CD14-positive monocyte (primary cell): ENCODE results near the gene SEC24B. TPM values are rescaled to one million over a fixed set of nuclear protein-coding genes. Genes with fewer than 3 reads are reported as not detected.

Experiments used
- DNase-seq, 3 donors: peaks; one replicate each; pipeline ENCODE4 v3.0.0-alpha.2; 2011 to 2022
- H2AFZ ChIP-seq: 2 replicates; pipeline ENCODE4 v1.6.0; 2012; ENCODE audit warnings: mild to moderate bottlenecking, low read depth, low read length, inconsistent platforms; ENCODE audit not compliant: insufficient read depth, poor library complexity, severe bottlenecking
- H3K27ac ChIP-seq, 2 donors: 1 replicate in 1 of 2; 2 replicates in 1 of 2; pipeline ENCODE4 v1.5.1; 2012 to 2013; ENCODE audit warnings: low read length in 2 of 2, control low read depth in 1 of 2, inconsistent platforms in 1 of 2, low read depth in 1 of 2, mild to moderate bottlenecking in 1 of 2
- H3K27me3 ChIP-seq, 2 donors: one replicate each; pipeline versions ENCODE4 v1.6.0 to v1.6.1; 2011 to 2013; ENCODE audit warnings: low read length in 2 of 2; ENCODE audit not compliant: control insufficient read depth in 2 of 2, insufficient read depth in 2 of 2
- H3K36me3 ChIP-seq, 2 donors: replicated peaks in 1 of 2; 1 replicate in 1 of 2; 2 replicates in 1 of 2; pipeline versions ENCODE4 v1.5.1 to v1.6.1; 2012 to 2013; ENCODE audit warnings: low read length in 2 of 2, control low read depth in 1 of 2, inconsistent platforms in 1 of 2, mild to moderate bottlenecking in 1 of 2; ENCODE audit not compliant: insufficient read depth in 2 of 2, control insufficient read depth in 1 of 2
- H3K4me1 ChIP-seq, 2 donors: 1 replicate in 1 of 2; 2 replicates in 1 of 2; pipeline versions ENCODE4 v1.5.1 to v1.6.1; 2012 to 2013; ENCODE audit warnings: low read length in 2 of 2, control low read depth in 1 of 2, inconsistent platforms in 1 of 2, mild to moderate bottlenecking in 1 of 2, moderate library complexity in 1 of 2; ENCODE audit not compliant: insufficient read depth in 2 of 2, control insufficient read depth in 1 of 2
- H3K4me2 ChIP-seq: replicated peaks from 2 replicates; pipeline ENCODE3; 2012; ENCODE audit warnings: low read length, moderate library complexity, mild to moderate bottlenecking; ENCODE audit not compliant: poor library complexity, severe bottlenecking; ENCODE audit errors: extremely low read depth
- H3K4me3 ChIP-seq, 3 experiments: fragments of 200-600 bp in 1 of 3; sonication (generic) in 1 of 3; replicated peaks in 1 of 3; 1 replicate in 2 of 3; 2 replicates in 1 of 3; pipeline ENCODE4 v1.5.1; 2011 to 2013; ENCODE audit warnings: low read length in 3 of 3, mild to moderate bottlenecking in 3 of 3, control low read depth in 2 of 3, low read depth in 2 of 3, inconsistent platforms in 1 of 3, moderate library complexity in 1 of 3
- H3K79me2 ChIP-seq: 2 replicates; pipeline ENCODE4 v1.6.0; 2012; ENCODE audit warnings: mild to moderate bottlenecking, control low read depth, inconsistent platforms, low read length, moderate library complexity; ENCODE audit not compliant: insufficient read depth
- H3K9ac ChIP-seq: 2 replicates; pipeline ENCODE4 v1.6.0; 2017; ENCODE audit warnings: low read length, mild to moderate bottlenecking; ENCODE audit not compliant: insufficient read depth, poor library complexity, severe bottlenecking
- H3K9me3 ChIP-seq, 2 donors: replicated peaks in 1 of 2; 1 replicate in 1 of 2; 2 replicates in 1 of 2; pipeline versions ENCODE4 v1.5.1 to v1.6.1; 2012 to 2013; ENCODE audit warnings: low read length in 2 of 2, control low read depth in 1 of 2; ENCODE audit not compliant: control insufficient read depth in 1 of 2, insufficient read depth in 1 of 2
- H4K20me1 ChIP-seq: 2 replicates; pipeline ENCODE4 v1.6.0; 2012; ENCODE audit warnings: mild to moderate bottlenecking, low read length, control low read depth, moderate library complexity; ENCODE audit not compliant: insufficient read depth
- H3K27ac Mint-ChIP-seq, 7 donors: one replicate each; pipeline ENCODE4 v1.8.0; 2020; ENCODE audit warnings: mild to moderate bottlenecking in 7 of 7, mixed read lengths in 7 of 7, moderate library complexity in 6 of 7, inconsistent platforms in 2 of 7
- H3K27me3 Mint-ChIP-seq, 3 donors: one replicate each; pipeline ENCODE4 v1.8.0; 2021 to 2022; ENCODE audit warnings: low read depth in 3 of 3, mild to moderate bottlenecking in 3 of 3, mixed read lengths in 3 of 3, moderate library complexity in 3 of 3, inconsistent platforms in 1 of 3
- H3K36me3 Mint-ChIP-seq, 2 donors: one replicate each; pipeline ENCODE4 v1.8.0; 2020; ENCODE audit warnings: mixed read lengths in 2 of 2, inconsistent platforms in 1 of 2, mild to moderate bottlenecking in 1 of 2
- H3K4me1 Mint-ChIP-seq: one replicate; pipeline ENCODE4 v1.8.0; 2020; ENCODE audit warnings: mild to moderate bottlenecking, mixed read lengths
- H3K4me3 Mint-ChIP-seq, 2 donors: one replicate each; pipeline ENCODE4 v1.8.0; 2020; ENCODE audit warnings: mild to moderate bottlenecking in 2 of 2, mixed read lengths in 2 of 2, moderate library complexity in 1 of 2
- H3K9me3 Mint-ChIP-seq, 7 donors: one replicate each; pipeline ENCODE4 v1.8.0; 2020 to 2022; ENCODE audit warnings: mixed read lengths in 7 of 7, mild to moderate bottlenecking in 6 of 7, moderate library complexity in 6 of 7, inconsistent platforms in 2 of 7
- WGBS: methylation state at CpG from one replicate; pipeline ENCODE4 v1.1.5; 2013; ENCODE audit warnings: missing lambda C conversion rate; ENCODE audit not compliant: insufficient coverage; 5-methylcytosine and 5-hydroxymethylcytosine counted together
- intact Hi-C, 2 donors: fragments of 100-400 bp; cut with micrococcal nuclease; formaldehyde crosslinking; loops; one replicate each; pipeline versions ENCODE4 v1.15.0 to v1.15.1; 2023
- polyA plus RNA-seq, 3 donors: library from polyadenylated mRNA; depleted of rRNA in 1 of 3; unstranded in 2 of 3; stranded (reverse) in 1 of 3; fragments of 300-500 nt in 2 of 3; fragments of >200 nt in 1 of 3; fragmentation: Illumina TruSeq in 2 of 3; gene quantifications; 1 replicate in 2 of 3; 2 replicates in 1 of 3; pipeline ENCODE4 v1.2.3, GENCODE V29; 2012 to 2021
- TF ChIP-seq, protein P1 (sequence below): fragments of 200-600 bp; IDR thresholded peaks from one replicate; pipeline ENCODE4 v1.8.0; 2022; ENCODE audit warnings: antibody characterized with exemption, mild to moderate bottlenecking

Gene SEC24B
- polyA plus RNA-seq, 3 donors = 8.0 to 27.4 (median 11.8) TPM

DNA sequence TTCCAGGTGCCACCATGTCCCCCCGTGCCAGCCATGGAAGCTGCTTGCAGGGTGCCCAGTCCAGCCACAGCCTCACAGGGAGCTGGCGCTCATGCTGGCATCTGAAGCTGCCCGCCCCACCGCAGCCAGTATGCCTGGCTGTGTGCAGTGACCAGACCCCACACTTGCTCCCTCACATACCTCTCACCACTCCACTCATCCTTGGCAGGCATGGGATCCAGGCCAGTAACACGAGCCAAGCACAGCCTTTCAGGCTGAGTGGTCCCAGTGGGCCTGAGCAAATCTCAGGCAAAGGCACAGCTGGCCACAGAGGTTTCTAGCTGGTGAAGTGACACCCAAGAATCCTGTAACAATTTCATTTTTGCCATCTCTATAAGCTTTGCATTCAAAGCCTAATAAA, 48.4 kb upstream of the SEC24B start:
- no peak overlapping the region for H3K9ac ChIP-seq
- no peaks in the 10 kb centered on the region for H3K79me2 ChIP-seq
- no peak overlapping the region for H2AFZ ChIP-seq
- no peaks in the 10 kb centered on the region for H3K36me3 Mint-ChIP-seq
- H3K36me3 ChIP-seq = no peaks in the 10 kb centered on the region
- H3K9me3 ChIP-seq = no peaks in the 10 kb centered on the region
- no peak overlapping the region for H3K27ac ChIP-seq
- no peaks in the 10 kb centered on the region for H3K4me1 ChIP-seq
- no peak overlapping the region for H3K27ac Mint-ChIP-seq
- H3K4me3 Mint-ChIP-seq = no peak overlapping the region
- H3K27me3 ChIP-seq = peaks cover 2% of the 10 kb centered on the region in 2 donors
- no peak overlapping the region for H3K4me3 ChIP-seq
- no peak overlapping the region for H3K4me2 ChIP-seq
- WGBS = 93% methylated on average over 5 of the region's 5 CpGs
- intact Hi-C loops = no loop called here
- H4K20me1 ChIP-seq = no peaks in the 10 kb centered on the region
- no peaks in the 10 kb centered on the region for H3K9me3 Mint-ChIP-seq
- TF ChIP-seq, protein P1, sequence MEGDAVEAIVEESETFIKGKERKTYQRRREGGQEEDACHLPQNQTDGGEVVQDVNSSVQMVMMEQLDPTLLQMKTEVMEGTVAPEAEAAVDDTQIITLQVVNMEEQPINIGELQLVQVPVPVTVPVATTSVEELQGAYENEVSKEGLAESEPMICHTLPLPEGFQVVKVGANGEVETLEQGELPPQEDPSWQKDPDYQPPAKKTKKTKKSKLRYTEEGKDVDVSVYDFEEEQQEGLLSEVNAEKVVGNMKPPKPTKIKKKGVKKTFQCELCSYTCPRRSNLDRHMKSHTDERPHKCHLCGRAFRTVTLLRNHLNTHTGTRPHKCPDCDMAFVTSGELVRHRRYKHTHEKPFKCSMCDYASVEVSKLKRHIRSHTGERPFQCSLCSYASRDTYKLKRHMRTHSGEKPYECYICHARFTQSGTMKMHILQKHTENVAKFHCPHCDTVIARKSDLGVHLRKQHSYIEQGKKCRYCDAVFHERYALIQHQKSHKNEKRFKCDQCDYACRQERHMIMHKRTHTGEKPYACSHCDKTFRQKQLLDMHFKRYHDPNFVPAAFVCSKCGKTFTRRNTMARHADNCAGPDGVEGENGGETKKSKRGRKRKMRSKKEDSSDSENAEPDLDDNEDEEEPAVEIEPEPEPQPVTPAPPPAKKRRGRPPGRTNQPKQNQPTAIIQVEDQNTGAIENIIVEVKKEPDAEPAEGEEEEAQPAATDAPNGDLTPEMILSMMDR = no peak
- no peaks in the 10 kb centered on the region for H3K4me1 Mint-ChIP-seq
- DNase-seq = no peak
- H3K27me3 Mint-ChIP-seq = peaks cover 9 to 25% (median 12%) of the 10 kb centered on the region in 3 donors

DNA sequence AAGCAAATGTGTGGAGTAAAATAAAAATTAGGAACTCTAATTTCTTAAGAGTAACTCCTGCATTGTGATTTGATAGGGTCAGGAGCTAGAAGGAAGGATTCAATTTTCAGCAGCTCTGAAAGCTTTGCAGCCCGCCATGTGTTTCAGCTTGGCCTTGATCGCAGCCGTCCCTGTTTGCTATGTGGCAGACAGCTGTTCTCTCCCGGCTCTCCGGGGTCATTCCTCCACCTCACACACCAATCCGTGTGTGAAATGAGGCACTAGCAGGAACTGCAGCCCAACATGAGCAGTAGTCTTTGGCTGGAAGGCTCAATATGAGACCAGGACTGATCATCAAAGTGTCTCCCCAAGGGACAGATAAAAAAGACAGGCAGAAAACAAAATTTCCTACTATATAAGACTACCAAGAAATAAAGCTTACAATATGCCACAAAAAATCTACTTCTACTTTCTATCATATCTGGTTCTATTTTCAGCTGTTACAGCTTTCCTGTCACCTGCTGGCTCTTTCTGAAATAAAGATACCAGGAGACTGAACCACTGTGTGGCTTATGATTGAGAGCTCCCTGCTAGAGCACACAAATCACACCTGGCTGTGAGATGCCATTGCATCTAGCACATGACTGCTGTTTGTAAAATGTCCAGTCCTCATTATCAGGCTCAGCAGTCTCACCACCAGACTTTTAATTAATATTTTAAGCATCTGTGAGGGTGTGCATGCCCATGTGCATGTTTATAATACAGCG, 44.1 kb upstream of the SEC24B start:
- H2AFZ ChIP-seq = no peak overlapping the region
- H3K9me3 ChIP-seq = no peaks in the 10 kb centered on the region
- no peaks in the 10 kb centered on the region for H3K79me2 ChIP-seq
- DNase-seq = no peak
- Mint-ChIP-seq H3K4me1 (no peaks in the 10 kb centered on the region), H3K9me3 (no peaks in the 10 kb centered on the region), H3K27me3 (peaks cover 3 to 26% (median 14%) of the 10 kb centered on the region in 3 donors), H3K36me3 (no peaks in the 10 kb centered on the region), H3K4me3 (no peak overlapping the region), H3K27ac (no peak overlapping the region)
- intact Hi-C loops = no loop called here
- no peak overlapping the region for H3K9ac ChIP-seq
- TF ChIP-seq, protein P1 = no peak
- H3K4me1 ChIP-seq = no peaks in the 10 kb centered on the region
- no peak overlapping the region for H3K27ac ChIP-seq
- H4K20me1 ChIP-seq = no peaks in the 10 kb centered on the region
- no peak overlapping the region for H3K4me3 ChIP-seq
- no peak overlapping the region for H3K4me2 ChIP-seq
- peaks cover 2 to 3% of the 10 kb centered on the region in 2 donors for H3K27me3 ChIP-seq
- no peaks in the 10 kb centered on the region for H3K36me3 ChIP-seq
- WGBS = 76% methylated on average over 3 of the region's 7 CpGs
